ENCODE results near the gene TMSB4Y.

Gene TMSB4Y

GRCh38 chrY:13703568-13703968, at the start of gene TMSB4Y:
TMSB4Y (plus strand) TSS chrY:13703899.
- peak; percentile 83 for DNase-seq

- no peak for DNase-seq
These were observed 39.5 kb upstream of the TMSB4Y start for GRCh38 chrY:13664162-13664561.

- DNase-seq, result no peak
These were observed 32.6 kb upstream of the TMSB4Y start for GRCh38 chrY:13671122-13671521.

GRCh38 chrY:13702276-13702675, 1.4 kb upstream of the TMSB4Y start:
- peak; percentile 10 for DNase-seq

- peak; percentile 61 for DNase-seq
These were observed 627 bp downstream of the TMSB4Y start for GRCh38 chrY:13704121-13704930.

- peak; percentile 19 for DNase-seq
These were observed 1.5 kb downstream of the TMSB4Y start for GRCh38 chrY:13705197-13705596.

GRCh38 chrY:13708038-13708437, 4.3 kb downstream of the TMSB4Y start:
- no peak for DNase-seq

GRCh38 chrY:13718996-13719395, 15.3 kb downstream of the TMSB4Y start:
- no peak for DNase-seq

- no peak for DNase-seq
These were observed 25.8 kb downstream of the TMSB4Y start for GRCh38 chrY:13729517-13729916.

- peak; percentile 23 for DNase-seq
These were observed 34.9 kb downstream of the TMSB4Y start for GRCh38 chrY:13738618-13739017.

GRCh38 chrY:13751289-13752071, 47.8 kb downstream of the TMSB4Y start:
- DNase-seq, result peak; percentile 30

GRCh38 chrY:13754661-13755060, 51.0 kb downstream of the TMSB4Y start:
- DNase-seq, result no peak

Measured in right hindlimb (tissue), 1 donor.